PC-3 (cell line): ENCODE data around the gene BACH1. TPM values are rescaled to one million over a fixed set of nuclear protein-coding genes. Genes with fewer than 3 reads are reported as not detected.
A peak's percentile ranks its signal among the peaks of the same experiment; 100 is the strongest.

Source experiments
- ATAC-seq: fragments of 200-7000 bp; cut with Tn5 transposase; 2 replicates; pipeline ENCODE4 v1.9.1; 2020; ENCODE audit warnings: mild to moderate bottlenecking, moderate library complexity
- BruUV-seq: library from RNA; stranded (reverse); fragments of 400-500 nt; replicated peaks from 2 replicates; lab custom pipeline; 2021; lab: Mats Ljungman, UMichigan
- CTCF ChIA-PET: fragments of 300-600 bp; sonication (Branson Sonifier 250); formaldehyde crosslinking; loops from one replicate; lab custom pipeline; 2022; ENCODE audit warnings: antibody characterized with exemption; lab: Charles Lee
- POLR2A ChIA-PET: fragments of 300-600 bp; sonication (Branson Sonifier 250); formaldehyde crosslinking; loops from one replicate; lab custom pipeline; 2022; ENCODE audit warnings: antibody characterized with exemption; ENCODE audit not compliant: unreplicated experiment; lab: Charles Lee
- DNase-seq: peaks from one replicate; pipeline ENCODE4 v3.0.0-alpha.2; 2015
- H2AFZ ChIP-seq: fragments of 300-600 bp; sonication (generic); 2 replicates; pipeline ENCODE4 v1.6.0; 2016; ENCODE audit warnings: antibody characterized with exemption, low read length
- H3F3A ChIP-seq: fragments of 300-600 bp; sonication (generic); one replicate; pipeline ENCODE4 v1.6.0; 2017; ENCODE audit warnings: antibody characterized with exemption, low read length, control low read depth, mild to moderate bottlenecking; ENCODE audit not compliant: unreplicated experiment
- H3K27ac ChIP-seq: fragments of 300-600 bp; sonication (generic); 2 replicates; pipeline ENCODE4 v1.5.1; 2016; ENCODE audit warnings: mild to moderate bottlenecking, low read length
- H3K27me3 ChIP-seq: fragments of 300-600 bp; sonication (generic); 2 replicates; pipeline ENCODE4 v1.6.1; 2016; ENCODE audit warnings: low read length, mixed read lengths
- H3K36me3 ChIP-seq: fragments of 300-600 bp; sonication (generic); 2 replicates; pipeline ENCODE4 v1.6.1; 2016; ENCODE audit warnings: low read depth, mixed run types, low read length, mixed read lengths
- H3K4me1 ChIP-seq: fragments of 300-600 bp; sonication (generic); 2 replicates; pipeline ENCODE4 v1.5.1; 2016; ENCODE audit warnings: low read length; ENCODE audit not compliant: insufficient read depth
- H3K4me2 ChIP-seq: fragments of 300-600 bp; sonication (generic); 2 replicates; pipeline ENCODE4 v1.6.0; 2016; ENCODE audit warnings: low read length
- H3K4me3 ChIP-seq: fragments of 300-600 bp; sonication (generic); 2 replicates; pipeline ENCODE4 v1.5.1; 2016; ENCODE audit warnings: mild to moderate bottlenecking, low read length, mixed read lengths
- H3K79me2 ChIP-seq: fragments of 300-600 bp; sonication (generic); 2 replicates; pipeline ENCODE4 v1.6.1; 2017; ENCODE audit warnings: low read length, mixed read lengths
- H3K9ac ChIP-seq: fragments of 300-600 bp; sonication (generic); 2 replicates; pipeline ENCODE4 v1.6.0; 2016; ENCODE audit warnings: mild to moderate bottlenecking, low read length
- H3K9me2 ChIP-seq: fragments of 300-600 bp; sonication (generic); replicated peaks from 2 replicates; pipeline ENCODE4 v1.6.1; 2016; ENCODE audit warnings: mixed run types, low read length, mixed read lengths
- H3K9me3 ChIP-seq: fragments of 300-600 bp; sonication (generic); 2 replicates; pipeline ENCODE4 v1.6.1; 2016; ENCODE audit warnings: low read length, mixed read lengths
- H4K20me1 ChIP-seq: fragments of 300-600 bp; sonication (generic); 2 replicates; pipeline ENCODE4 v1.6.1; 2016; ENCODE audit warnings: low read length, mixed read lengths
- EZH2 ChIP-seq: fragments of 300-600 bp; sonication (generic); IDR thresholded peaks from one replicate; pipeline ENCODE4 v1.6.1; 2017; ENCODE audit warnings: antibody characterized with exemption, mild to moderate bottlenecking, low read length; ENCODE audit not compliant: unreplicated experiment
- EZH2phosphoT487 ChIP-seq: fragments of 300-600 bp; sonication (generic); IDR thresholded peaks from 2 replicates; pipeline ENCODE4 v1.6.1; 2018; ENCODE audit warnings: mild to moderate bottlenecking, antibody characterized with exemption, low read length, borderline replicate concordance
- intact Hi-C: fragments of 100-400 bp; cut with micrococcal nuclease; formaldehyde crosslinking; loops from 2 replicates; pipeline ENCODE4 v1.9.0; 2023
- total RNA-seq: library from RNA; depleted of rRNA; stranded (reverse); fragments of >200 nt; gene quantifications from 2 replicates; pipeline ENCODE4 v1.2.3, GENCODE V29; 2014
- TF ChIP-seq, protein P1 (sequence below): fragments of 300-600 bp; sonication (generic); conservative IDR thresholded peaks from 2 replicates; pipeline ENCODE4 v1.5.1; 2017; ENCODE audit warnings: antibody characterized with exemption, low read depth, mild to moderate bottlenecking, low read length

Gene BACH1
- total RNA-seq, 1 experiment from 2014 or later = 17.2 TPM

DNA sequence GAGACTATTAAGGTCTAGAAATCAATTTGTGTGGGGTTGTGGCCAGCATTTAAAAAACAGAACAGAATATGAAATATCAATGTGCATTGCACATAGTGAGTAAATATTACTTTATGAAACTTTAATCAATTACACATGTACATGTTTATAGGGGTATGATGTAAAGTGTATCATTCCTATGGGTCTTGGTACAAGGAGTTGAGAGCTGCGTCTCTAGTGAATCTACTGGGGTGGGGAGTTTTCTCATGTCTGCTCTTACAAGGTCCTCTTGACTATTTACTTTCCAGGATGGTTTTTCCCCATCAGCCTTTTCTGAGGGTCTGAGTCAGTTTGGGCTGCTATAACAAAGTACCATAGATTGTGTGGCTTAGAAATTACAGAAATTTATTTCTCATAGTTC is 75.8 kb downstream of the BACH1 start:
- BruUV-seq = no TSS peak

DNA sequence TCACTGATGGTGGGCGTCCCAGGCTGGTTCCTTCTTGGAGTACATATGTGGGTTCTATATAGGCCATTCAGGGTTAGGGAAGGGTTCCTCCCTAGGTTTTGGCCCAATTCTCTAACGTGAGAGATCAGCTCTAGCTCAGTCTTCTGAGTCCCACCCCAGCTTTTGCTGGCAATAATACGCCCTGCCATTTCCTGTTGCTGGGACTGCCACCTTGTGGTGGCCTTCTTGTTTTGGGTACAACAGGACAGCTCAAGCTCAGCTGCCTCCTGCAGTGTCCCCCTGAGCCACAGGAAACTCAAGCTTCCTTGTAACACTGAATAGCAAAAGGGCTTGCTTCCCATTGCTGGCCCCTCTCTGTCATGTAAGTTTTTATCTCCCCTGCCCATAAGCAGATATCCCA is 77.8 kb downstream of the BACH1 start:
- Histone ChIP-seq H3K27me3 (no peaks in the 10 kb centered on the region), H3K27ac (no peak overlapping the region), H3K4me3 (no peak overlapping the region), H3F3A (no peaks in the 10 kb centered on the region), H3K79me2 (no peaks in the 10 kb centered on the region), H4K20me1 (no peaks in the 10 kb centered on the region), H3K9me3 (no peaks in the 10 kb centered on the region), H3K36me3 (no peaks in the 10 kb centered on the region), H2AFZ (no peak overlapping the region), H3K9ac (no peak overlapping the region), H3K4me1 (peaks cover 6% of the 10 kb centered on the region), H3K4me2 (no peak overlapping the region), H3K9me2 (no peaks in the 10 kb centered on the region)
- intact Hi-C loops = no loop called here
- ChIA-PET CTCF (interaction anchor here (0.7 to 1.1 kb wide), 3 partner anchors 15 to 289 kb away, joined by 3 to 5 read pairs (median 4); no protein-coding TSS in a partner anchor), POLR2A (no interaction called here)
- ATAC-seq = peak; percentile 51
- peak; percentile 59 for DNase-seq
- TF ChIP-seq EZH2 = no peak
- TF ChIP-seq, protein P1, sequence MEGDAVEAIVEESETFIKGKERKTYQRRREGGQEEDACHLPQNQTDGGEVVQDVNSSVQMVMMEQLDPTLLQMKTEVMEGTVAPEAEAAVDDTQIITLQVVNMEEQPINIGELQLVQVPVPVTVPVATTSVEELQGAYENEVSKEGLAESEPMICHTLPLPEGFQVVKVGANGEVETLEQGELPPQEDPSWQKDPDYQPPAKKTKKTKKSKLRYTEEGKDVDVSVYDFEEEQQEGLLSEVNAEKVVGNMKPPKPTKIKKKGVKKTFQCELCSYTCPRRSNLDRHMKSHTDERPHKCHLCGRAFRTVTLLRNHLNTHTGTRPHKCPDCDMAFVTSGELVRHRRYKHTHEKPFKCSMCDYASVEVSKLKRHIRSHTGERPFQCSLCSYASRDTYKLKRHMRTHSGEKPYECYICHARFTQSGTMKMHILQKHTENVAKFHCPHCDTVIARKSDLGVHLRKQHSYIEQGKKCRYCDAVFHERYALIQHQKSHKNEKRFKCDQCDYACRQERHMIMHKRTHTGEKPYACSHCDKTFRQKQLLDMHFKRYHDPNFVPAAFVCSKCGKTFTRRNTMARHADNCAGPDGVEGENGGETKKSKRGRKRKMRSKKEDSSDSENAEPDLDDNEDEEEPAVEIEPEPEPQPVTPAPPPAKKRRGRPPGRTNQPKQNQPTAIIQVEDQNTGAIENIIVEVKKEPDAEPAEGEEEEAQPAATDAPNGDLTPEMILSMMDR = peak; percentile 69
- no TSS peak for BruUV-seq

More for the DNA sequence above, 75.8 kb downstream of the BACH1 start:
- no peaks in the 10 kb centered on the region for H3K36me3 ChIP-seq
- ChIA-PET CTCF (no interaction called here), POLR2A (no interaction called here)
- no peaks in the 10 kb centered on the region for H3K9me2 ChIP-seq
- no peak overlapping the region for H3K9ac ChIP-seq
- no peaks in the 10 kb centered on the region for H4K20me1 ChIP-seq
- H3K79me2 ChIP-seq = no peaks in the 10 kb centered on the region
- no peak overlapping the region for H2AFZ ChIP-seq
- no peak overlapping the region for H3K4me3 ChIP-seq
- DNase-seq (no peak), ATAC-seq (no peak)
- TF ChIP-seq, protein P1 = no peak
- TF ChIP-seq EZH2 = no peak
- no peak for TF ChIP-seq EZH2phosphoT487
- no peaks in the 10 kb centered on the region for H3F3A ChIP-seq
- no peaks in the 10 kb centered on the region for H3K4me1 ChIP-seq
- no peaks in the 10 kb centered on the region for H3K27me3 ChIP-seq
- H3K9me3 ChIP-seq = no peaks in the 10 kb centered on the region
- H3K4me2 ChIP-seq = no peak overlapping the region
- intact Hi-C loops = no loop called here
- no peak overlapping the region for H3K27ac ChIP-seq

DNA sequence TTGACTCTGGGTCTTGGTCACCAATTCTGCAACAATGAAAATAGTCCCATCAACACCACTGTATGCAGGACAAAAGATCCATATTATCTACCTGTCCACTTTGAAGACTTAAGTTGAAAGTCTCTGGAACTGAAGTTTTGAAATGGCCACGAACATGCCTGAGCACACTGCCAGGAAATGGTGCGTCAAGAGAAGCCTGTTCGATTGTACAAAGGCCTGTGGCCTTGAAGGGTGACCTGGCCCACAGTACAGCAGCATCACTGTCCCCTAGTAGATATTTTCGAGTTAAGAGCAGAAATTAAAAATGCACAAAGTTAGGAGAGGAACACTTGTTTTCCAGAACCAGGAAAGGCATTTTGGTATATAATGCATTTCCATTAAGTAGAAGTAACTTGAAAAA is 78.5 kb downstream of the BACH1 start:
- no peaks in the 10 kb centered on the region for H4K20me1 ChIP-seq
- H3F3A ChIP-seq = no peaks in the 10 kb centered on the region
- POLR2A ChIA-PET = no interaction called here
- DNase-seq = no peak
- CTCF ChIA-PET = interaction anchor here (1.0 to 1.1 kb wide), 2 partner anchors 286 to 289 kb away, joined by 3 to 4 read pairs; no protein-coding TSS in a partner anchor
- H3K9me3 ChIP-seq = no peaks in the 10 kb centered on the region
- H3K27ac ChIP-seq = no peak overlapping the region
- no peak overlapping the region for H3K9ac ChIP-seq
- no peaks in the 10 kb centered on the region for H3K9me2 ChIP-seq
- no TSS peak for BruUV-seq
- no peak overlapping the region for H2AFZ ChIP-seq
- no peaks in the 10 kb centered on the region for H3K36me3 ChIP-seq
- no peak for ATAC-seq
- no peak overlapping the region for H3K4me3 ChIP-seq
- H3K79me2 ChIP-seq = no peaks in the 10 kb centered on the region
- no peak overlapping the region for H3K4me2 ChIP-seq
- no peak for TF ChIP-seq EZH2phosphoT487
- TF ChIP-seq EZH2 = no peak
- TF ChIP-seq, protein P1 = no peak
- no peaks in the 10 kb centered on the region for H3K27me3 ChIP-seq
- peaks cover 13% of the 10 kb centered on the region for H3K4me1 ChIP-seq
- intact Hi-C loops = no loop called here
